ENCODE data around the gene UBE2D2.

DNA sequence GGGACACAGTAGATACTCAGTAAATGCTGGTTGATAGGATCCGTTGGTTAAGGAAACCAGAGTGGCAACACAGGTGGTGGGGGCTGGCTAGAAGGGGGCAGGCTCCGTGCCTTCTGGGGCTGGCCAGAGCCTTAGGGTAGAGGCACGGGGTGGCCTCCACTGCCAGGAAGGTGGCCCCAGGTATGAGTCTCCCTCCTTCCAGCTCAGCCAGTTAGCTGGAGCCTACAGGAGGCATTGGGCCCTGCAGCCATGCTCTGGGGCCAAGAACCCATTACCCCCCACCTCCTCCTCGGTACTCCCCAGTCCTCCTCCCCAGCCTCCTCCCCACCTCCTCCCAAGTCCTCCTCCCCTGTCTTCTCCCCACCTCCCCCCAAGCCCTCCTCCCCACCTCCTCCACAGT, 114.7 kb downstream of the UBE2D2 start:
- TF ChIP-seq EZH2phosphoT487 (IDR thresholded peaks at IDR 0.05; ENCODE audit: unreplicated experiment) (no peak), CTCF (conservative IDR thresholded peaks at IDR 0.05; ENCODE audit: low read depth in 2 of 2) (no peak), JUNB (IDR thresholded peaks at IDR 0.05; ENCODE audit: unreplicated experiment) (no peak), POLR2AphosphoS5 (IDR thresholded peaks at IDR 0.05; ENCODE audit: low read depth) (no peak), EZH2 (IDR thresholded peaks at IDR 0.05; ENCODE audit: low read depth, unreplicated experiment) (no peak)
